Neural cell (in vitro differentiated cells): ENCODE results near the gene NDUFA8.

ENCODE experiments used
- CTCF ChIP-seq: fragments of 450-650 bp; IDR thresholded peaks from 2 replicates; pipeline ENCODE4 v1.5.1; 2014; ENCODE audit warnings: antibody characterized with exemption, mild to moderate bottlenecking, moderate library complexity; ENCODE audit not compliant: poor library complexity, severe bottlenecking
- EP300 ChIP-seq: fragments of 450-650 bp; conservative IDR thresholded peaks from 2 replicates; pipeline ENCODE4 v1.6.1; 2014; ENCODE audit warnings: antibody characterized with exemption, mild to moderate bottlenecking, moderate library complexity; ENCODE audit not compliant: poor library complexity, severe bottlenecking
- EZH2 ChIP-seq: fragments of 200-600, 300-800 bp; shearing (Covaris generic), sonication (generic); IDR thresholded peaks from 2 replicates; pipeline ENCODE4 v1.6.1; 2014; ENCODE audit warnings: antibody characterized with exemption, low read length, borderline replicate concordance, mild to moderate bottlenecking; ENCODE audit not compliant: insufficient read depth, poor library complexity, severe bottlenecking
- MXI1 ChIP-seq: fragments of 450-650 bp; conservative IDR thresholded peaks from 2 replicates; pipeline ENCODE4 v1.6.1; 2014; ENCODE audit warnings: antibody characterized with exemption, mild to moderate bottlenecking; ENCODE audit not compliant: poor library complexity, severe bottlenecking
- POLR2AphosphoS5 ChIP-seq: IDR thresholded peaks from 2 replicates; pipeline ENCODE4 v1.6.1; 2012
- RAD21 ChIP-seq: fragments of 450-650 bp; conservative IDR thresholded peaks from 2 replicates; pipeline ENCODE4 v1.6.1; 2014; ENCODE audit warnings: antibody characterized with exemption, mild to moderate bottlenecking, moderate library complexity
- REST ChIP-seq: IDR thresholded peaks from 2 replicates; pipeline ENCODE4 v1.6.1; 2012; ENCODE audit warnings: borderline replicate concordance
- TAF1 ChIP-seq: IDR thresholded peaks from 2 replicates; pipeline ENCODE4 v1.6.1; 2012; ENCODE audit warnings: low read depth

GRCh38 chr9:122168356-122168755 lies 8.8 kb upstream of the NDUFA8 start:
- TF ChIP-seq EP300 (no peak), TAF1 (no peak), EZH2 (no peak), CTCF (no peak), RAD21 (no peak), POLR2AphosphoS5 (no peak), MXI1 (no peak), REST (no peak)
